LNCAP (cell line): ENCODE results near the gene IL2RG.
A peak's percentile ranks its signal among the peaks of the same experiment; 100 is the strongest.

Experiments used
- TF ChIP-seq, protein P1 (sequence below): fragments of 450-650 bp; IDR thresholded peaks from 2 replicates; pipeline ENCODE4 v1.5.1; 2017; ENCODE audit warnings: mild to moderate bottlenecking

Gene IL2RG

DNA sequence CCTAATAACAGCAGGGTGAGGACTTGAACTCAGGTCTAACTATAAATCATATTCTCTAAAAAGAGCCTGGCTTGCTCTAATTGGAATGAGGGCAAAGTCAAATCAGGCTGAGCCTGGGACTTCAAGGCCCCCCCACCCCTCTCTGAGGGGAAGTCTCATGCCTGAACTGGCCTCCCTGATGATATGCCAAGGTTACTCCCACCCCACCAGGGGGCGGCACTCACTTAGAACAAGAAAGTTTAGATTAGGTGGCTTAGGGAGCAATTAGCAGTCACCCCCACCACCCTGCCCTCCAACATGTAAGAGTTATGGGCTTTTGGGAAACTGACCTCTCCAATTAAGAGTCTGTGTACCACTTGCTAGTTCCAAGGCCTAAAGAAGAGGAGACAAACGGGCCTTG, 13.1 kb downstream of the IL2RG start:
- TF ChIP-seq, protein P1, sequence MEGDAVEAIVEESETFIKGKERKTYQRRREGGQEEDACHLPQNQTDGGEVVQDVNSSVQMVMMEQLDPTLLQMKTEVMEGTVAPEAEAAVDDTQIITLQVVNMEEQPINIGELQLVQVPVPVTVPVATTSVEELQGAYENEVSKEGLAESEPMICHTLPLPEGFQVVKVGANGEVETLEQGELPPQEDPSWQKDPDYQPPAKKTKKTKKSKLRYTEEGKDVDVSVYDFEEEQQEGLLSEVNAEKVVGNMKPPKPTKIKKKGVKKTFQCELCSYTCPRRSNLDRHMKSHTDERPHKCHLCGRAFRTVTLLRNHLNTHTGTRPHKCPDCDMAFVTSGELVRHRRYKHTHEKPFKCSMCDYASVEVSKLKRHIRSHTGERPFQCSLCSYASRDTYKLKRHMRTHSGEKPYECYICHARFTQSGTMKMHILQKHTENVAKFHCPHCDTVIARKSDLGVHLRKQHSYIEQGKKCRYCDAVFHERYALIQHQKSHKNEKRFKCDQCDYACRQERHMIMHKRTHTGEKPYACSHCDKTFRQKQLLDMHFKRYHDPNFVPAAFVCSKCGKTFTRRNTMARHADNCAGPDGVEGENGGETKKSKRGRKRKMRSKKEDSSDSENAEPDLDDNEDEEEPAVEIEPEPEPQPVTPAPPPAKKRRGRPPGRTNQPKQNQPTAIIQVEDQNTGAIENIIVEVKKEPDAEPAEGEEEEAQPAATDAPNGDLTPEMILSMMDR, result 0 out of 2 replicates have a peak, but pooled peaks have one; percentile 10

DNA sequence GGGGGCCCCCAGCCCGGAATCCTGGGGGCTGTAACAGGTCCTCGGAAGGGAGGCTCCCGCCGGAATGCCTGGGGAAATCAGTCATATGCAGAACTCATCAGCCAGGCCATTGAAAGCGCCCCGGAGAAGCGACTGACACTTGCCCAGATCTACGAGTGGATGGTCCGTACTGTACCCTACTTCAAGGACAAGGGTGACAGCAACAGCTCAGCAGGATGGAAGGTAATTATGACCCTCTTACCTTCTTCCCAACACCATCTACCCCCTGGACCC, 14.7 kb downstream of the IL2RG start:
- TF ChIP-seq, protein P1, result no peak

DNA sequence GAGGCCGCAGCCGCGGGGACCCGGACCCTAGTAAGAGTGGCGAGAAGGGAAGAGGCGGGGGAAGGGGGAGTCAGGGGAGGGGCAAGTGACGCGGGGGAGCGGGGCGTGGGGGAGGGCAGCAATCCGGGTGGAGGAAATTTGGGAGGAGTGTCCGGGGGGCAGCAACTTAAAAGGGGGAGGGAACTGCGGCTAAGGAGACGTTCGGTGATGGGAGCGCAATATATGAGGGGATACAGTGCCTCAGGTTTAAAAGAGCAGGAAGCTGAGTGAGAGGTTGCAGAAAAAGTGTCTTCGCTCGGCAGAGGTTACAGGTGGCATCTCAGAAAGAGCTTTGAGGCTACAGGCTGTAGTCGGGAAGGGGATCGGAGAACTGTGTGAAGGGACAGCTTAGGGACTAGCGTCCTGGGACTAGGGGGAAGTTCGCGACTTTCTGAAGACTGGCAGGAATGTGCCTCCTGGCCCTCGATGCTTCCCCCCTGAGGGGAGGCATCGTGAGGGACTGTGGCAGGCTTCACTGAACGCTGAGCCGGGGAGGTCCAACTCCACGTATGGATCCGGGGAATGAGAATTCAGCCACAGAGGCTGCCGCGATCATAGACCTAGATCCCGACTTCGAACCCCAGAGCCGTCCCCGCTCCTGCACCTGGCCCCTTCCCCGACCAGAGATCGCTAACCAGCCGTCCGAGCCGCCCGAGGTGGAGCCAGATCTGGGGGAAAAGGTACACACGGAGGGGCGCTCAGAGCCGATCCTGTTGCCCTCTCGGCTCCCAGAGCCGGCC, 15.2 kb downstream of the IL2RG start:
- TF ChIP-seq, protein P1, result no peak

DNA sequence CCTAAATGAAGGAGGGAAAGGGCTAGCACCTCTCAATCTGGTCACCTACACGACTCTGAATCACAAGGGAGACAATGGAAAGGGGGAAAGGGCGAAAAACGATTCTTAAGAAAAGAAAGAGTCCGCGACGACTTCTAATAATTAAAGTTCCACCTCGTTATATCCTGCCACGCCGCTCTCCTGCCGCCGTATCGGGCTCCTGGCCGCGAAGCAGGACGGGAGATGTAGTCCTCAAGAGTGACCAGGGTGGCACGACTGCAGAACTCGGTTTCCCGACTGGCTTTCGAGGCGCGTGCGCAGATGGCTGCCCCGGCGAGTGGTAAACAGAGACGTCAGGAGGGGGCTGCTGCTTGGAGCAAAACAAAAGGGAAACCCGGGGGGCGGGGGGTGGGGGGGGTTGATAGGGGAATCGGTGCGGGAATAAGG, 15.8 kb downstream of the IL2RG start, which contains the start of gene FOXO4:
TSS of gene FOXO4 (plus strand) at position 297 of the 426 bp plus-strand sequence. CDS start 678 bp downstream, outside the sequence.
- TF ChIP-seq, protein P1, result no peak

DNA sequence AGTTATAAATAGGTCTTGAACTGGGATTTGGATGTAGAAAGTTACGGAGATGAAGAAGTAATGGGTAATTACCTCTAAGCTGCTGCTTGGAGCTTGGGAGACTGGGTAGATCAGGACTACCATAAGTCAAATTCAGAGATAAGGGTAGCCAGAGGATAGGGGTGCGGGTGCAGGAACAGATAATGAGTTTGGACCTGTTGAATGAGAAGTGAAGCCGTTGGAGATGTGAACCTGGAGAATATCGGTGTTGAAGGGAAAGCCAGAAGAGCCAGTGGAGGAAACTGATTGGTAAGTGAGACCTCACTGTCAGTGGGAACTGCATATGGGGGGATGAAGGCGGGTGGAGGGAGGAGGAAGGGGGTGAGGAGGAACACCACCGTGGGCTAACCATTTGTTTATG, 16.3 kb downstream of the IL2RG start:
- TF ChIP-seq, protein P1, result no peak

DNA sequence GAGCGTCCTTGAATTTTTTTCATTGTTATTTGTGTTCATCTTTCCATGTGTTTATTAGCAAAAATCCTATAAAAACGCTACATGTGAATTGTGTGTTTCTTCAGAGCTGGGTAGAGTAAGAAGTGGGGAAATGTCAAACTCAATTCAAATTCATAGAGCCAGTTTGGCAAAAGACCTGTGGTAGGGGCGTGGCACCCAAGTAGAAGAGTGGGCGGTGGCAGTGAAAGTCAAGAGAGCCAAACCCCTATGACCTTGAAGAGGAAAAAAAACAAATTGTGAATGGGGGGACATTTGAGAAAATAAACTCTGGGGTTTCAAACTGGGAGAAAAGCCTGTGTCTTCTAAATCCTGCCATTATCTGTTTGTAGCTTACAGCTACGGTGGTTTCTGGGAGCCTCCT, 20.1 kb downstream of the IL2RG start:
- TF ChIP-seq, protein P1, result no peak

DNA sequence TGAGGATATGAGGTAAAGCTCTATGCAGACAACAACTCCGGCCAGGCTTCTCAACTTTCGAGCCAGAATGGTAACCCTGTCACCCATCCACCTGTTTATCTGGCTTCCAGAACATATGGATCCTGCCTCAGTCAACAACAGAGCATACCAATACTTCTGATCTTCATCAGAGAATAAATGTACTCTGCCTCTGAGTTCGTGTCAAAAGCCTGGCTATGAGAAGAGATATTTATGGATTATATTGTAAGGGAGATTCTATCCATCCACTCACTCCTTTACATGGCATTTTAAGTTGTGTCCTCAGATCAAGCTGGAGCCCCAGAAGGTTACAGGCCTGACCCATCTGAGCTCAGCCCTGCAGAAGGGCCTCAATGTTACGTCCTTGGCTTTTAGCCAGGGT, 25.5 kb downstream of the IL2RG start:
- TF ChIP-seq, protein P1, result no peak

DNA sequence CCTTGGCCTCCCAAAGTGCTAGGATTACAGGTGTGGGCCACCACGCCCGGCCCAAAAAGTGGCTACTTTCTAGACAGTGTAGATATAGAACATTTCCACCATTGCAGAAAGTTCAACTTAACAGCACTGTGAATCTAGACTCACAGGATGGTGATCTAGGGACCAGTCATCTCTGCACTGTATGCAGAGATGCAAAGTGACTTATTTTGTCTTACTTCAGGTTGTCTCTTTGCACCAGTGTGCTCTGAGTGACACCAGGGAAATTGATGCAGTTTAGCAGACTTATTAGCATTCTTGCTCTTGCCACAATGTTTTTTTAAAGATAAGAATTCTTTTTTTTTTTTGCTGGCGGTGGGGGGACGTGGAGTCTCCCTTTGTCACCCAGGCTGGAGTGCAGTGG, 28.6 kb downstream of the IL2RG start:
- TF ChIP-seq, protein P1, result no peak
